HepG2 (cell line): ENCODE results near the gene KIAA1958. TPM values are rescaled to one million over a fixed set of nuclear protein-coding genes. Genes with fewer than 3 reads are reported as not detected.

Experiments used
- ATAC-seq: fragments of 200-7000 bp; cut with Tn5 transposase; 3 replicates; pipeline ENCODE4 v1.9.1; 2020; ENCODE audit warnings: mild to moderate bottlenecking, moderate library complexity
- BruUV-seq: library from RNA; stranded (reverse); fragments of 400-500 nt; replicated peaks from 2 replicates; lab custom pipeline; 2021; lab: Mats Ljungman, UMichigan
- CTCF ChIA-PET: fragments of 300-600 bp; formaldehyde crosslinking; extraction: SDS; loops from one replicate; lab custom pipeline; 2021; ENCODE audit warnings: low total read pairs, inconsistent platforms, low intra/inter-chr PET ratio; lab: Yijun Ruan, JAX
- POLR2A ChIA-PET: fragments of 350-600 bp; sonication (Branson Sonifier 250); formaldehyde crosslinking; loops from one replicate; lab custom pipeline; 2020; ENCODE audit warnings: antibody characterized with exemption, inconsistent platforms; lab: Yijun Ruan, JAX
- DNase-seq: peaks from one replicate; pipeline ENCODE4 v3.0.0-alpha.2; 2015; ENCODE audit warnings: low spot score
- FAIRE-seq: peaks from 3 replicates; lab custom pipeline; 2011; peaks lifted over from hg19 to GRCh38; lab: Jason Lieb, UNC
- H2AFZ ChIP-seq: one replicate; pipeline ENCODE4 v1.6.1; 2011; ENCODE audit warnings: low read length, inconsistent platforms
- H3K27ac ChIP-seq: fragments of 300-600 bp; 3 replicates; pipeline ENCODE4 v1.8.0; 2011; ENCODE audit warnings: mixed run types, mild to moderate bottlenecking, mixed read lengths, low read length, inconsistent platforms; ENCODE audit not compliant: insufficient read depth; ENCODE audit errors: extremely low read length
- H3K27me3 ChIP-seq, 2 experiments: fragments of 200-600 bp in 1 of 2; 2 replicates in 1 of 2; 3 replicates in 1 of 2; pipeline versions ENCODE4 v1.6.0 to v1.8.0; 2011; ENCODE audit warnings: low read length in 2 of 2, mild to moderate bottlenecking in 2 of 2, moderate library complexity in 2 of 2, inconsistent platforms in 1 of 2; ENCODE audit not compliant: insufficient read depth in 2 of 2, control insufficient read depth in 1 of 2
- H3K36me3 ChIP-seq, 2 experiments: fragments of 200-600 bp in 1 of 2; replicated peaks in 1 of 2; 2 replicates in 1 of 2; 3 replicates in 1 of 2; pipeline versions ENCODE4 v1.5.1 to v1.8.0; 2011; ENCODE audit warnings: low read length in 2 of 2, inconsistent platforms in 1 of 2; ENCODE audit not compliant: insufficient read depth in 2 of 2, control insufficient read depth in 1 of 2
- H3K4me1 ChIP-seq: 2 replicates; pipeline ENCODE4 v1.5.1; 2012; ENCODE audit warnings: low read length, inconsistent platforms; ENCODE audit not compliant: insufficient read depth
- H3K4me2 ChIP-seq: 2 replicates; pipeline ENCODE4 v1.6.0; 2011; ENCODE audit warnings: low read depth, low read length, inconsistent platforms
- H3K4me3 ChIP-seq, 3 experiments: fragments of 200-600 bp in 1 of 3; sonication (generic), shearing (Covaris generic) in 1 of 3; replicated peaks in 1 of 3; 2 replicates each; pipeline ENCODE4 v1.5.1; 2011 to 2016; ENCODE audit warnings: low read length in 3 of 3, inconsistent platforms in 2 of 3, low read depth in 2 of 3, mild to moderate bottlenecking in 2 of 3, control low read depth in 1 of 3, mixed read lengths in 1 of 3; ENCODE audit not compliant: insufficient read depth in 1 of 3
- H3K79me2 ChIP-seq: one replicate; pipeline ENCODE4 v1.6.1; 2011; ENCODE audit warnings: low read length, inconsistent platforms; ENCODE audit not compliant: insufficient read depth
- H3K9ac ChIP-seq: 2 replicates; pipeline ENCODE4 v1.6.0; 2011; ENCODE audit warnings: mild to moderate bottlenecking, low read depth, low read length, inconsistent platforms; ENCODE audit not compliant: insufficient read depth
- H3K9me3 ChIP-seq: 2 replicates; pipeline ENCODE4 v1.5.1; 2012; ENCODE audit warnings: mild to moderate bottlenecking, low read length
- H4K20me1 ChIP-seq: 2 replicates; pipeline ENCODE4 v1.6.0; 2011; ENCODE audit warnings: inconsistent platforms, mild to moderate bottlenecking, low read length, moderate library complexity; ENCODE audit not compliant: insufficient read depth
- DR1 ChIP-seq: sonication (generic); formaldehyde crosslinking; IDR thresholded peaks from 2 replicates; pipeline ENCODE4 v1.8.0; 2021; ENCODE audit warnings: mild to moderate bottlenecking, missing genetic modification reagents, inconsistent platforms
- E2F5 ChIP-seq: sonication (generic); formaldehyde crosslinking; conservative IDR thresholded peaks from 2 replicates; pipeline ENCODE4 v1.4.0; 2020; ENCODE audit warnings: missing genetic modification reagents
- EHMT2 ChIP-seq: fragments of 200-600 bp; sonication (generic); IDR thresholded peaks from 2 replicates; pipeline ENCODE4 v1.7.0; 2017; ENCODE audit warnings: antibody characterized with exemption, low read depth, low read length, borderline replicate concordance
- HES4 ChIP-seq: sonication (generic); formaldehyde crosslinking; IDR thresholded peaks from 2 replicates; pipeline ENCODE4 v1.9.0; 2021; ENCODE audit warnings: mild to moderate bottlenecking, missing genetic modification reagents, borderline replicate concordance
- MAFF ChIP-seq: IDR thresholded peaks from 2 replicates; pipeline ENCODE4 v1.6.1; 2011; ENCODE audit warnings: low read depth, low read length, improper control_type of control experiment
- NR0B2 ChIP-seq: sonication (generic); formaldehyde crosslinking; IDR thresholded peaks from 2 replicates; pipeline ENCODE4 v1.4.0; 2020; ENCODE audit warnings: mild to moderate bottlenecking, missing genetic modification reagents
- PHF21A ChIP-seq: sonication (generic); formaldehyde crosslinking; IDR thresholded peaks from 2 replicates; pipeline ENCODE4 v1.5.0; 2020; ENCODE audit warnings: mild to moderate bottlenecking, missing genetic modification reagents
- PRDM10 ChIP-seq: sonication (generic); formaldehyde crosslinking; IDR thresholded peaks from 2 replicates; pipeline ENCODE4 v1.4.0; 2020; ENCODE audit warnings: low read depth, missing genetic modification reagents
- SIN3B ChIP-seq: fragments of 150-350 bp; IDR thresholded peaks from 2 replicates; pipeline ENCODE4 v1.6.1; 2014; ENCODE audit warnings: low read length
- TGIF2 ChIP-seq: IDR thresholded peaks from 2 replicates; pipeline ENCODE4 v1.6.1; 2016; ENCODE audit warnings: control low read depth, missing compliant biosample characterization
- ZBTB38 ChIP-seq: sonication (generic); formaldehyde crosslinking; IDR thresholded peaks from 2 replicates; pipeline ENCODE4 v1.5.1; 2020; ENCODE audit warnings: mild to moderate bottlenecking, missing genetic modification reagents
- ZMAT3 ChIP-seq: sonication (generic); formaldehyde crosslinking; conservative IDR thresholded peaks from 2 replicates; pipeline ENCODE4 v1.7.0; 2021; ENCODE audit warnings: missing genetic modification reagents
- ZNF121 ChIP-seq: sonication (generic); formaldehyde crosslinking; IDR thresholded peaks from 2 replicates; pipeline ENCODE4 v1.5.0; 2020; ENCODE audit warnings: mild to moderate bottlenecking, missing genetic modification reagents
- ZNF24 ChIP-seq: fragments of 450-650 bp; IDR thresholded peaks from 2 replicates; pipeline ENCODE4 v1.6.1; 2017; ENCODE audit warnings: antibody characterized with exemption, mild to moderate bottlenecking
- ZNF468 ChIP-seq: sonication (generic); formaldehyde crosslinking; IDR thresholded peaks from 2 replicates; pipeline ENCODE4 v1.8.0; 2022; ENCODE audit warnings: mild to moderate bottlenecking, moderate library complexity, missing genetic modification reagents
- ZNF652 ChIP-seq: IDR thresholded peaks from 2 replicates; pipeline ENCODE4 v1.6.1; 2016; ENCODE audit warnings: low read depth, borderline replicate concordance
- ZNF747 ChIP-seq: sonication (generic); formaldehyde crosslinking; IDR thresholded peaks from 2 replicates; pipeline ENCODE4 v1.8.1; 2023; ENCODE audit warnings: missing genetic modification reagents, mild to moderate bottlenecking, borderline replicate concordance
- ZNF816 ChIP-seq: sonication (generic); formaldehyde crosslinking; IDR thresholded peaks from 2 replicates; pipeline ENCODE4 v1.8.0; 2022; ENCODE audit warnings: missing genetic modification reagents, mild to moderate bottlenecking, borderline replicate concordance
- ZSCAN22 ChIP-seq: sonication (generic); formaldehyde crosslinking; IDR thresholded peaks from 2 replicates; pipeline ENCODE4 v1.4.0; 2020; ENCODE audit warnings: mild to moderate bottlenecking, missing genetic modification reagents
- WGBS: methylation state at CpG from one replicate; pipeline ENCODE4 v1.1.6; 2017; ENCODE audit warnings: low lambda C conversion rate; 5-methylcytosine and 5-hydroxymethylcytosine counted together
- in situ Hi-C: cut with HindIII; loops from 2 replicates; pipeline ENCODE4 v1.10.0; 2017; ENCODE audit warnings: low pct_unique_long_range_greater_than_20kb; ENCODE audit not compliant: extremely low pct_ligation_motif_present
- intact Hi-C: fragments of 100-400 bp; cut with micrococcal nuclease; formaldehyde crosslinking; loops from one replicate; pipeline ENCODE4 v1.10.0; 2022; ENCODE audit not compliant: unreplicated experiment
- polyA plus RNA-seq, 8 experiments: library from polyadenylated mRNA; depleted of rRNA in 3 of 8; stranded (reverse) in 7 of 8; unstranded in 1 of 8; fragments of >200 nt; fragmentation: Illumina TruSeq in 4 of 8; extraction: Trizol in 4 of 8; gene quantifications; 2 replicates each; pipeline versions ENCODE4 v1.2.1 to v1.2.3, GENCODE V29; 2011 to 2016; ENCODE audit warnings: low read depth in 4 of 8, missing spikeins in 1 of 8, mixed read lengths in 1 of 8; ENCODE audit not compliant: insufficient read depth in 1 of 8
- total RNA-seq, 5 experiments: library from RNA; depleted of rRNA; stranded (reverse); fragments of >200 nt; fragmentation: Illumina TruSeq; extraction: Trizol; gene quantifications; 2 replicates each; pipeline ENCODE4 v1.2.3, GENCODE V29; 2016; ENCODE audit warnings: low read depth in 1 of 5
- TF ChIP-seq, protein P1 (sequence below): sonication (generic); formaldehyde crosslinking; IDR thresholded peaks from 2 replicates; pipeline ENCODE4 v1.5.0; 2020; ENCODE audit warnings: missing genetic modification reagents

The KIAA1958 gene
- total and polyA plus RNA-seq, 2 of the 13 experiments (the other 11 are each of a cell fraction or from before 2014, with no cell fraction given), result 8.5 to 10.3 TPM

- intact Hi-C loops, result no loop called here
- ATAC-seq (no peak), FAIRE-seq (no peak), DNase-seq (no peak)
- TF ChIP-seq ZNF121 (CRISPR knock-in tag), result no peak
- no peak for TF ChIP-seq ZNF747
- no peak for TF ChIP-seq EHMT2
- TF ChIP-seq TGIF2 (CRISPR knock-in tag), result no peak
- TF ChIP-seq HES4 (CRISPR knock-in tag), result no peak
- no peak for TF ChIP-seq MAFF
- no peak for TF ChIP-seq E2F5 (CRISPR knock-in tag)
- TF ChIP-seq PRDM10 (CRISPR knock-in tag), result no peak
- TF ChIP-seq DR1 (CRISPR knock-in tag), result no peak
- TF ChIP-seq ZMAT3 (CRISPR knock-in tag), result no peak
- TF ChIP-seq, protein P1, sequence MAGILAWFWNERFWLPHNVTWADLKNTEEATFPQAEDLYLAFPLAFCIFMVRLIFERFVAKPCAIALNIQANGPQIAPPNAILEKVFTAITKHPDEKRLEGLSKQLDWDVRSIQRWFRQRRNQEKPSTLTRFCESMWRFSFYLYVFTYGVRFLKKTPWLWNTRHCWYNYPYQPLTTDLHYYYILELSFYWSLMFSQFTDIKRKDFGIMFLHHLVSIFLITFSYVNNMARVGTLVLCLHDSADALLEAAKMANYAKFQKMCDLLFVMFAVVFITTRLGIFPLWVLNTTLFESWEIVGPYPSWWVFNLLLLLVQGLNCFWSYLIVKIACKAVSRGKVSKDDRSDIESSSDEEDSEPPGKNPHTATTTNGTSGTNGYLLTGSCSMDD (CRISPR knock-in tag), result no peak
- no peak for TF ChIP-seq ZNF816 (CRISPR knock-in tag)
- no peak for TF ChIP-seq ZNF652 (CRISPR knock-in tag)
- no peak for TF ChIP-seq ZNF24
- TF ChIP-seq ZSCAN22 (CRISPR knock-in tag), result no peak
- TF ChIP-seq ZNF468, result no peak
- TF ChIP-seq SIN3B, result no peak
- no peak for TF ChIP-seq ZBTB38 (CRISPR knock-in tag)
- no peak for TF ChIP-seq NR0B2 (CRISPR knock-in tag)
- TF ChIP-seq PHF21A (CRISPR knock-in tag), result no peak
- Histone ChIP-seq H3K4me3 (no peak overlapping the region), H4K20me1 (peaks cover 5% of the 10 kb centered on the region; the same call in 1 of the 2 replicates), H3K9ac (no peak overlapping the region), H3K4me2 (no peak overlapping the region), H3K36me3 (no peaks in the 10 kb centered on the region; a peak in 1 of 5 replicates), H2AFZ (no peak overlapping the region), H3K9me3 (no peaks in the 10 kb centered on the region), H3K27ac (no peak overlapping the region), H3K4me1 (peaks cover 7% of the 10 kb centered on the region), H3K27me3 (no peaks in the 10 kb centered on the region), H3K79me2 (peaks cover 47% of the 10 kb centered on the region)
- in situ Hi-C loops, result no loop called here
- 94% methylated on average over 3 of the region's 3 CpGs for WGBS
- POLR2A ChIA-PET, result no interaction called here
- CTCF ChIA-PET, result no interaction called here
- no TSS peak for BruUV-seq
Measured at GRCh38 chr9:112533660-112534059, 47.0 kb downstream of the KIAA1958 start.
